Psoas muscle (tissue), 8 donors: ENCODE data around the gene ARHGAP10. TPM values are rescaled to one million over a fixed set of nuclear protein-coding genes. Genes with fewer than 3 reads are reported as not detected.

Experiments
- ATAC-seq, 4 donors: fragments of 200-7000 bp; cut with Tn5 transposase; one replicate each; pipeline ENCODE4 v1.9.1; 2020; ENCODE audit warnings: moderate library complexity in 3 of 4, mild to moderate bottlenecking in 2 of 4
- DNase-seq, 2 donors: peaks; one replicate each; pipeline ENCODE4 v3.0.0-alpha.2; 2020
- H3K27ac ChIP-seq: fragments of 200-600 bp; one replicate; pipeline ENCODE4 v1.8.0; 2022
- H3K27me3 ChIP-seq, 3 donors: fragments of 200-600 bp in 1 of 3; one replicate each; pipeline versions ENCODE4 v1.6.1 to v1.8.0; 2013 to 2022; ENCODE audit warnings: low read length in 2 of 3, mild to moderate bottlenecking in 2 of 3, moderate library complexity in 1 of 3; ENCODE audit not compliant: insufficient read depth in 3 of 3
- H3K36me3 ChIP-seq, 2 donors: fragments of 200-600 bp in 1 of 2; one replicate each; pipeline versions ENCODE4 v1.6.1 to v1.8.0; 2013 to 2022; ENCODE audit warnings: low read depth in 1 of 2, mild to moderate bottlenecking in 1 of 2, moderate library complexity in 1 of 2; ENCODE audit not compliant: insufficient read depth in 1 of 2
- H3K4me1 ChIP-seq: fragments of 200-600 bp; one replicate; pipeline ENCODE4 v1.8.0; 2022
- H3K4me3 ChIP-seq: fragments of 200-600 bp; one replicate; pipeline ENCODE4 v1.8.0; 2022; ENCODE audit warnings: mild to moderate bottlenecking
- H3K9me3 ChIP-seq: fragments of 200-600 bp; one replicate; pipeline ENCODE4 v1.8.0; 2022
- WGBS, 3 donors: extraction: QIAGEN DNeasy Blood & Tissue Kit; methylation state at CpG; one replicate each; pipeline versions ENCODE4 v1.1.6 to v1.1.7; 2013; 5-methylcytosine and 5-hydroxymethylcytosine counted together
- intact Hi-C, 2 donors: fragments of 100-400 bp; cut with DNase I; formaldehyde crosslinking; loops; one replicate each; pipeline versions ENCODE4 v1.11.0 to v1.14.2; 2022
- polyA plus RNA-seq, 3 donors: library from polyadenylated mRNA; stranded (reverse); fragments of 200-250 nt; gene quantifications; one replicate each; pipeline ENCODE4 v1.2.3, GENCODE V29; 2013
- total RNA-seq, 4 donors: library from RNA; stranded (reverse); fragmentation: NEBNext Ultra II Directional in 2 of 4; extraction: Animal tissue kit (Norgen Biotek cat#: 25700) in 2 of 4; gene quantifications; one replicate each; pipeline versions ENCODE4 v1.2.1 to v1.2.4, GENCODE V29; 2021 to 2023
- TF ChIP-seq, protein P1 (sequence below): fragments of 200-600 bp; IDR thresholded peaks from one replicate; pipeline ENCODE4 v1.8.0; 2022; ENCODE audit warnings: antibody characterized with exemption
- donor health status: healthy with polysubstance abuse.
- donor health status: DM: no; HTN: no; CAD: no; lungs with moderate emphysema.
- donor health status: Bipolar disorder and iron deficiency.
- donor health status: healthy.
- donor health status: DM: yes; HTN: yes; CAD: no.
- donor health status: DM: no; HTN: no; CAD: no.
- donor health status: DM: no; HTN: no; CAD: no.
- donor health status: DM: yes; HTN: yes; CAD: no.

Gene ARHGAP10
- total and polyA plus RNA-seq, 7 donors, result 28.8 to 43.5 (median 34.0) TPM

GRCh38 chr4:147790412-147790811 lies 58.5 kb downstream of the ARHGAP10 start:
- TF ChIP-seq, protein P1, sequence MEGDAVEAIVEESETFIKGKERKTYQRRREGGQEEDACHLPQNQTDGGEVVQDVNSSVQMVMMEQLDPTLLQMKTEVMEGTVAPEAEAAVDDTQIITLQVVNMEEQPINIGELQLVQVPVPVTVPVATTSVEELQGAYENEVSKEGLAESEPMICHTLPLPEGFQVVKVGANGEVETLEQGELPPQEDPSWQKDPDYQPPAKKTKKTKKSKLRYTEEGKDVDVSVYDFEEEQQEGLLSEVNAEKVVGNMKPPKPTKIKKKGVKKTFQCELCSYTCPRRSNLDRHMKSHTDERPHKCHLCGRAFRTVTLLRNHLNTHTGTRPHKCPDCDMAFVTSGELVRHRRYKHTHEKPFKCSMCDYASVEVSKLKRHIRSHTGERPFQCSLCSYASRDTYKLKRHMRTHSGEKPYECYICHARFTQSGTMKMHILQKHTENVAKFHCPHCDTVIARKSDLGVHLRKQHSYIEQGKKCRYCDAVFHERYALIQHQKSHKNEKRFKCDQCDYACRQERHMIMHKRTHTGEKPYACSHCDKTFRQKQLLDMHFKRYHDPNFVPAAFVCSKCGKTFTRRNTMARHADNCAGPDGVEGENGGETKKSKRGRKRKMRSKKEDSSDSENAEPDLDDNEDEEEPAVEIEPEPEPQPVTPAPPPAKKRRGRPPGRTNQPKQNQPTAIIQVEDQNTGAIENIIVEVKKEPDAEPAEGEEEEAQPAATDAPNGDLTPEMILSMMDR, result no peak
- Histone ChIP-seq H3K4me3 (no peak overlapping the region), H3K36me3 (no peaks in the 10 kb centered on the region), H3K9me3 (no peaks in the 10 kb centered on the region), H3K4me1 (peaks cover 68% of the 10 kb centered on the region), H3K27me3 (no peaks in the 10 kb centered on the region), H3K27ac (peak overlapping the region; percentile 64)
- intact Hi-C loops, result no loop called here
- 72 to 81% (median 78%) methylated on average over 2 of the region's 2 CpGs for WGBS, 3 donors
- no peak for DNase-seq
- ATAC-seq, result no peak

- no peaks in the 10 kb centered on the region for H3K9me3 ChIP-seq
- 92 to 96% (median 93%) methylated on average over 17 of the region's 17 CpGs for WGBS, 3 donors
- peak overlapping the region; percentile 64 for H3K27ac ChIP-seq
- intact Hi-C loops, result no loop called here
- H3K36me3 ChIP-seq, result no peaks in the 10 kb centered on the region
- no peaks in the 10 kb centered on the region for H3K27me3 ChIP-seq
- H3K4me3 ChIP-seq, result no peak overlapping the region
- TF ChIP-seq, protein P1, result no peak
- DNase-seq (no peak), ATAC-seq (no peak)
- peaks cover 59% of the 10 kb centered on the region for H3K4me1 ChIP-seq
Observed at GRCh38 chr4:147791341-147791740, 59.5 kb downstream of the ARHGAP10 start.

DNA sequence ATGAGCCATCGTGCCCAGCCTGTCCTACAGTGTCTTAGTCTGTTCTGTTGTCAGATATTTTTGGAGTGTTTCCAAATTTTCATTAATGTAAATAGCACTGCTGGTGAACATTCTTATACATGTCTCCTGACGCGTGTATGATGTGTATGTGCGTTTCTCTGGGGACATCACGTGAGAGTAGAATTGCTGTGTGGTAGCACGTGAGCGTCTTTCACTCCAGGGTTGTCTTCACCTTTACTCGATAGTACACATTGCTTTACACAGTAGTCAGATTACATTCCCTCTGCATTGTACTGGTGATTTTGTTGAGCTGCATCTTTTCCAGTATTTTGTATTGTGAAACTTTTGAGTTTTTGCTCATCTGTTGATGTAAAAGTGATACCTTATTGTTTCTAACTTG lies 60.0 kb downstream of the ARHGAP10 start:
- H3K27ac ChIP-seq, result peak overlapping the region; percentile 64

GRCh38 chr4:147793569-147794313 lies 61.9 kb downstream of the ARHGAP10 start:
- ATAC-seq (peak in 3 of 4 donors; percentile 39 to 51 (median 39)), DNase-seq (no peak)
- TF ChIP-seq, protein P1, result no peak
- H3K27ac ChIP-seq, result peak overlapping the region; percentile 51
- H3K36me3 ChIP-seq, result no peaks in the 10 kb centered on the region
- no peaks in the 10 kb centered on the region for H3K9me3 ChIP-seq
- H3K4me1 ChIP-seq, result peaks cover 46% of the 10 kb centered on the region
- peak overlapping the region; percentile 2 for H3K4me3 ChIP-seq
- no peaks in the 10 kb centered on the region for H3K27me3 ChIP-seq
- intact Hi-C loops, result no loop called here
- 34 to 53% (median 37%) methylated on average over 8 of the region's 8 CpGs for WGBS, 3 donors

More for the DNA sequence above, 60.0 kb downstream of the ARHGAP10 start:
- Histone ChIP-seq H3K4me1 (peaks cover 54% of the 10 kb centered on the region), H3K9me3 (no peaks in the 10 kb centered on the region), H3K27me3 (no peaks in the 10 kb centered on the region), H3K4me3 (no peak overlapping the region), H3K36me3 (no peaks in the 10 kb centered on the region)
- TF ChIP-seq, protein P1, result no peak
- ATAC-seq (peak in 3 of 4 donors; percentile 26 to 66 (median 45)), DNase-seq (no peak)
- intact Hi-C loops, result no loop called here
- 59 to 65% (median 61%) methylated on average over 8 of the region's 8 CpGs for WGBS, 3 donors
